ENCODE data around the gene SGCD.

- no peak for TF ChIP-seq PATZ1 (CRISPR knock-in tag; IDR thresholded peaks at IDR 0.05; ENCODE audit: borderline replicate concordance)
- TF ChIP-seq TCF4 (CRISPR knock-in tag; IDR thresholded peaks at IDR 0.05; ENCODE audit: borderline replicate concordance), result no peak
- no peak for TF ChIP-seq ZNF70 (CRISPR knock-in tag; IDR thresholded peaks at IDR 0.05)
- TF ChIP-seq ZFP30 (CRISPR knock-in tag; IDR thresholded peaks at IDR 0.05), result no peak
- no peak for TF ChIP-seq ARNTL (CRISPR knock-in tag; IDR thresholded peaks at IDR 0.05; ENCODE audit: borderline replicate concordance, low read depth)
- no peak for TF ChIP-seq RARB (CRISPR knock-in tag; IDR thresholded peaks at IDR 0.05)
- no peak for TF ChIP-seq GLIS3 (CRISPR knock-in tag; IDR thresholded peaks at IDR 0.05)
- no peak for TF ChIP-seq TSHZ2 (CRISPR knock-in tag; IDR thresholded peaks at IDR 0.05)
- TF ChIP-seq CREB5 (CRISPR knock-in tag; IDR thresholded peaks at IDR 0.05; ENCODE audit: low read depth), result no peak
Observed at GRCh38 chr5:156491766-156492165, 164.8 kb downstream of the SGCD start.
